GM18520 (cell line): ENCODE data around the gene WDFY4.
A peak's percentile ranks its signal among the peaks of the same experiment; 100 is the strongest.

Experiments
- ATAC-seq: cut with Tn5 transposase; IDR thresholded peaks from one replicate; pipeline ENCODE4 v1.9.1; 2021; ENCODE audit not compliant: unreplicated experiment

Gene WDFY4

GRCh38 chr10:48740015-48740707, 55.5 kb downstream of the WDFY4 start:
- ATAC-seq, result no peak

- no peak for ATAC-seq
Measured at GRCh38 chr10:48740988-48741387, 56.3 kb downstream of the WDFY4 start.

- no peak for ATAC-seq
Measured at GRCh38 chr10:48742891-48743860, 58.5 kb downstream of the WDFY4 start.

GRCh38 chr10:48744587-48744986, 59.9 kb downstream of the WDFY4 start:
- ATAC-seq, result peak; percentile 51

- no peak for ATAC-seq
Measured at GRCh38 chr10:48745662-48746245, 61.1 kb downstream of the WDFY4 start.

GRCh38 chr10:48748573-48748972, 63.9 kb downstream of the WDFY4 start:
- ATAC-seq, result no peak

- no peak for ATAC-seq
Measured at GRCh38 chr10:48749254-48749787, 64.6 kb downstream of the WDFY4 start.

- ATAC-seq, result no peak
Measured at GRCh38 chr10:48750019-48750418, 65.3 kb downstream of the WDFY4 start.

- no peak for ATAC-seq
Measured at GRCh38 chr10:48750991-48751390, 66.3 kb downstream of the WDFY4 start.

GRCh38 chr10:48751730-48752129, 67.1 kb downstream of the WDFY4 start:
- ATAC-seq, result no peak

GRCh38 chr10:48758411-48758810, 73.7 kb downstream of the WDFY4 start:
- ATAC-seq, result no peak

GRCh38 chr10:48759113-48759901, 74.6 kb downstream of the WDFY4 start:
- ATAC-seq, result peak; percentile 72

- ATAC-seq, result no peak
Measured at GRCh38 chr10:48760983-48761382, 76.3 kb downstream of the WDFY4 start.

- ATAC-seq, result no peak
Measured at GRCh38 chr10:48762064-48763042, 77.7 kb downstream of the WDFY4 start.

GRCh38 chr10:48763403-48763965, 78.8 kb downstream of the WDFY4 start:
- ATAC-seq, result no peak

- no peak for ATAC-seq
Measured at GRCh38 chr10:48764486-48764885, 79.8 kb downstream of the WDFY4 start.

GRCh38 chr10:48765039-48765438, 80.4 kb downstream of the WDFY4 start:
- peak; percentile 43 for ATAC-seq

GRCh38 chr10:48765527-48765926, 80.9 kb downstream of the WDFY4 start:
- no peak for ATAC-seq
